Stimulated activated CD8-positive, alpha-beta memory T cell treated with anti-CD3 and anti-CD28 coated beads, Interleukin-12 subunit alpha, Interleukin-12 subunit beta, amount 100 ng/mL, for 24 hours (primary cell): Measurements from ENCODE around the gene TRIM14.
A peak's percentile ranks its signal among the peaks of the same experiment; 100 is the strongest.
"Not testable (repeated sequence)": the region's sequence is repeated elsewhere in the genome, so short reads cannot be mapped to it uniquely, and the experiment has no call there.

ENCODE experiments used
- DNase-seq: peaks from one replicate; pipeline ENCODE4 v3.0.0-alpha.2; 2020; ENCODE audit errors: extremely low read depth

Gene TRIM14

GRCh38 chr9:98083566-98084183 is 35.3 kb downstream of the TRIM14 start:
- no peak for DNase-seq

GRCh38 chr9:98083061-98083501 is 35.9 kb downstream of the TRIM14 start:
- no peak for DNase-seq

GRCh38 chr9:98081477-98082219 is 37.4 kb downstream of the TRIM14 start:
- no peak for DNase-seq

- DNase-seq, result no peak
Observed at GRCh38 chr9:98080780-98081179, 38.2 kb downstream of the TRIM14 start.

- DNase-seq, result no peak
Observed at GRCh38 chr9:98080326-98080725, 38.7 kb downstream of the TRIM14 start.

- no peak for DNase-seq
Observed at GRCh38 chr9:98078895-98079294, 40.1 kb downstream of the TRIM14 start.

- not testable (repeated sequence) for DNase-seq
Observed at GRCh38 chr9:98076514-98076890, 42.5 kb downstream of the TRIM14 start.

- DNase-seq, result no peak
Observed at GRCh38 chr9:98075332-98075805, 43.7 kb downstream of the TRIM14 start.

- no peak for DNase-seq
Observed at GRCh38 chr9:98074115-98074990, 44.7 kb downstream of the TRIM14 start.

GRCh38 chr9:98071737-98072136 is 47.3 kb downstream of the TRIM14 start:
- no peak for DNase-seq

- DNase-seq, result no peak
Observed at GRCh38 chr9:98070704-98071103, 48.3 kb downstream of the TRIM14 start.

GRCh38 chr9:98069551-98069950 is 49.5 kb downstream of the TRIM14 start:
- DNase-seq, result no peak

GRCh38 chr9:98067184-98067583 is 51.8 kb downstream of the TRIM14 start:
- DNase-seq, result no peak

GRCh38 chr9:98066235-98066634 is 52.8 kb downstream of the TRIM14 start:
- DNase-seq, result no peak

- no peak for DNase-seq
Observed at GRCh38 chr9:98064623-98065392, 54.2 kb downstream of the TRIM14 start.

- DNase-seq, result no peak
Observed at GRCh38 chr9:98062161-98062560, 56.9 kb downstream of the TRIM14 start.

GRCh38 chr9:98057138-98057799 is 61.8 kb downstream of the TRIM14 start:
- DNase-seq, result no peak

GRCh38 chr9:98056269-98057137 is 62.5 kb downstream of the TRIM14 start, which contains the start of gene NANS:
Gene NANS, plus strand, starts transcription at chr9:98056732. Its CDS starts 77 bp downstream, at chr9:98056809.
- DNase-seq, result peak; percentile 88

- DNase-seq, result no peak
Observed at GRCh38 chr9:98054376-98054951, 64.6 kb downstream of the TRIM14 start.

GRCh38 chr9:98050351-98050750 is 68.7 kb downstream of the TRIM14 start:
- DNase-seq, result no peak
